NCI-H2196 (cell line): ENCODE measurements around the gene ATRIP.
"Not testable (repeated sequence)": the region's sequence is repeated elsewhere in the genome, so short reads cannot be mapped to it uniquely, and the experiment has no call there.

Experiments
- DNase-seq: peaks from one replicate; lab custom pipeline; 2025; ENCODE audit not compliant: unreplicated experiment; lab: John Stamatoyannopoulos, UW

Gene ATRIP

GRCh38 chr3:48435774-48436476 is 10.6 kb upstream of the ATRIP start:
- DNase-seq: peak; percentile 54

DNA sequence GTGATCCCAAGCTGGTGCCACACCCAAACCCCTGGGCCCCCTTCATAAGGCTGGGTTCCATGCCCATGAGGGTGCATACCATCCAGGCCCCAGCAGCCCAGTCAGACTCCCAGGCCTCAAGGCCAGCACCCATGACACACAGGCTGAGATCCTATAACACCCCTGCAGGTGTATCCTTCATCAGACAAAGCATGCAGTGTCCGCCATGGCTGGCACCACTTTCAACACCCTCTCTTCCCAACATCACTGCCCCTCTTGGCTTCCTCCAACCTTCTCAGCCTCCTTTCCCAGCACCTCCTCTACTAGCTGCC is 10.1 kb upstream of the ATRIP start:
- no peak for DNase-seq

GRCh38 chr3:48436855-48437254 is 9.7 kb upstream of the ATRIP start:
- no peak for DNase-seq

DNA sequence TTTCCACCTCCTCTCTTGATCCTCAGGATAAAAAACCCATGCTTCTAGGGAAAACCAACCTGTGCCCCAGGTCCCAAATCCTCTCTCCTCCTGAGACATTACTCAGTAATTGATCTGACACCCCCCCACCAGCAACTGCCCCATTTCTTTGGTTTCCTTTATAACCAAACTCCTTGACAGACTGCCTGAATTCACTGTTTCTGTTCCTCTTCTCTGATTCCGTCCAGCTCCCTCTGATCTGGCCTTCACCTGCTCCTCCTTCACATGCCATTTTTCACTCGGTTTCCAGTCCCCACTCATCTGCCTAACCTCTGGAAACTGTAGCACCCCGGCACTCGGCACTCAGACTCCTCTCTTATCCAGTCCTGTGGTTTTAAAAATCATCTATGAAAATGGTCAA is 8.7 kb upstream of the ATRIP start:
- DNase-seq: no peak

DNA sequence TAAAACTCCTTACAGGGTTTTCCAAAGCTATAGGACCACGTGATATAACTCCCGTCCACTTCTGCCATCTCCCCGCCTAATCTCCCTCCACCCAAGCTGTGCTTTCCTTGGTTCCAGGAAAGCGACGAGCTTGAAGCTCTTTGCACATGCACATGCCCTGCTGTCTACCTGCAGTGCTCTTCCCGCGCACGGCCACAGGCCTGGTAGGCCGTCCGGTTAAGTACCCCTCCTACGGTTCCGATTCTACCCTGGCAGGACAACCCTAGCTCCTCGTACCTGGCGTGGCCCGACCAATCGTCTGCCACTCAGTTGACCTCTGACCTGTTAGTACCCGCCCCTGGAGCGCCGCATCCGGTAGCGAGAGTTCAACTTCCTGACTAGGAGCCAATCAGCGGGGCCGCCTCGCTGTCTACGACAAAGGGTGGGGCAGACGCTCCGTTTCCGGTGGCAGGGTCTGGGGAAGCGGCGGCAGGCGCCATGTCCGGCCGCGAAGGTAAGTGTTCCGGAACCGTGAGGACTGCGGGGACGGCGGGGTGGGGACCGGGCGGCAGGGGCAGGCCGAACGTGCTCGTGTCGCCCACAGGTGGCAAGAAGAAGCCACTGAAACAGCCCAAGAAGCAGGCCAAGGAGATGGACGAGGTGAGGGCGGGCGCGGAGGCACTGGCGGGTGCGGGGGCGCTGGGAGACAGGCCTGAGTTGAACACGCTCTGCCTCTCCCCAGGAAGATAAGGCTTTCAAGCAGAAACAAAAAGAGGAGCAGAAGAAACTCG is 6.5 kb upstream of the ATRIP start, which contains the start of the genes CCDC51 and TMA7:
Gene CCDC51 (minus strand): TSS at position 300 of the 770 bp plus-strand sequence. CDS start 4,991 bp downstream, outside the sequence.
Gene TMA7 (plus strand): TSS at position 438 of the 770 bp plus-strand sequence. CDS start 40 bp downstream, at position 478.
- DNase-seq: peak; percentile 91

DNA sequence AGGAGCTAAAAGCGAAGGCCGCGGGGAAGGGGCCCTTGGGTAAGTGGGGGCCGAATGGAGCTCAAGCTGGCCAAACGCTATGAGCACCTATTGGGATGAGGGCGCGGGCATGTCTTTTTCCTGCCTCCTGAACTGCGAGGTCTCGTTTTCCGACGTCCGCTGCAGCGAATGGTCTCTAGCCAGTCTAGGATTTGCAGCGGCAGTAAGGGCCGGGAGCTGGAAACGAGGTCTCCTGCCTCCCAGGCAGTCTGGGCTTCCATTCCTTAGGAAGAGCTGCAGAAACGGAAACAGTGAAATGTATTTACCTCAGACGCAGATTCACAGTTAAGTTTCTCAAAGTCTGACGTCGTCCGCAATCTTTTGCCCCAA is 6.0 kb upstream of the ATRIP start:
- DNase-seq: no peak

- no peak for DNase-seq
Observed at GRCh38 chr3:48441940-48442339, 4.6 kb upstream of the ATRIP start.

- DNase-seq: no peak
Observed at GRCh38 chr3:48445277-48445882, 1.2 kb upstream of the ATRIP start.

GRCh38 chr3:48446043-48446424 is 503 bp upstream of the ATRIP start:
- DNase-seq: no peak

DNA sequence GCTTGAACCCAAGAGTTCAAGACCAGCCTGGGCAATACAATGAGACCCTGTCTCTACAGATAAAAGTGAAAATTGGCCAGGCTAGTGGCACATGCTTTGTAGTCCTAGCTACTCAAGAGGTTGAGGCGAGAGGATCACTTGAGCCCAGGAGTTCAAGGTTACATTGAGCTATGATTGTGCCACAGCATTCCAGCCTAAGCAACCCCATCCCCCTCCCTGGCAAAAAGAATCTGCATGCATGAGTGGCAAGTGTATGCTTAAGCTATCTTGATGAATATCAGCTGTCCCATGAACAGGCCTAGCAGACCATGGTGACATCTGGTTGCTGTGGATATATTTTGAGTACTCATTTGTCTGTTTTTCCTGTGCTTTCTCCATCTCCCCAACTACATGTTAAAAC is 4.7 kb downstream of the ATRIP start:
- DNase-seq: no peak

GRCh38 chr3:48456456-48456855 is 9.9 kb downstream of the ATRIP start:
- no peak for DNase-seq

DNA sequence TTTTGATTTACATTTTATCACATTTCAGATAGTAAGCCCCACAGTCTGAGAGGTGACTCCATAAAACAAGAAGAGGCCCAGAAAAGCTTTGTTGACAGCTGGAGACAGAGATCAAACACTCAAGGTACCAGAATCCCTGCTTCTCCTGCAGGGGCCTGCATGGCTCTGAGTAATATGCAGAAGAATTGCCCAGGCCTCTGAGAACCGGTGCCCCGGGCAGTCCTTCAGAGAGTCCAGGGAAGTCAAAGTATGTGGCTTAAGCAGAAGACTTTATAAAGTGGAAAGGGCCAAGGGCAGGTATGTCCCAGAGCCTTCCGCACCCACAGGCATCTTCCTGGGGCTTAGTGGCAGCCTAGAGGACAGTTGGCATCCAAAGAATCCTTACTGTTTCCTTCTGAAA is 12.8 kb downstream of the ATRIP start:
- no peak for DNase-seq

GRCh38 chr3:48459773-48460516 is 13.4 kb downstream of the ATRIP start:
- DNase-seq: no peak

DNA sequence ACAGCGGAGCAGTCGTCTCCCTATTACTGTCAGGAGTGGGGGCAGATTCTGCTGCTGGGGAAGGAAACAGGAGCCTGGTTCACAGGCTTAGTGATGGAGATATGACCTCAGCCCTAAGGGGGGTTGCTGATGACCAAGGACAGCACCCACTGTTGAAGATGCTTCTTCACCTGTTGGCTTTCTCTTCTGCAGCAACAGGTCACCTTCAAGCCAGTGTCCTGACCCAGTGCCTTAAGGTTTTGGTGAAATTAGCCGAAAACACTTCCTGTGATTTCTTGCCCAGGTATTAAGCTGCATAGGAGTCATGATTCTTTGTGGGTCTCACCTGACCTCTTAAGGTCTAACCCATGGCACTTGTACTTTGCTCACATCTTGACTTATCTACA is 14.0 kb downstream of the ATRIP start:
- DNase-seq: no peak

DNA sequence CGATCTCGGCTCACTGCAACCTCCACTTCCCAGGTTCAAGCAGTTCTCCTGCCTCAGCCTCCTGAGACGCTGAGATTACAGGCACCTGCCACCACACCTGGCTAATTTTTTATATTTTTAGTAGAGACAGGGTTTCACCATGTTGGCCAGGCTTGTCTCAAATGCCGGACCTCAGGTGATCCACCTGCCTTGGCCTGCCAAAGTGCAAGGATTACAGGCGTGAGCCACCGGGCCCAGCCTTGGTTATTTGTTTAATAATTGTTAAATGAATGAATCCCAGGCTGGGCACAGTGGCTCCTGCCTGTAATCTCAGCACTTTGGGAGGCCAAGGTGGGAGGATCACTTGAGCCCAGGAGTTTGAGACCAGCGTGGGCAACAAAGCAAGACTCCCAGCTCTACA is 15.2 kb downstream of the ATRIP start:
- DNase-seq: not testable (repeated sequence)

DNA sequence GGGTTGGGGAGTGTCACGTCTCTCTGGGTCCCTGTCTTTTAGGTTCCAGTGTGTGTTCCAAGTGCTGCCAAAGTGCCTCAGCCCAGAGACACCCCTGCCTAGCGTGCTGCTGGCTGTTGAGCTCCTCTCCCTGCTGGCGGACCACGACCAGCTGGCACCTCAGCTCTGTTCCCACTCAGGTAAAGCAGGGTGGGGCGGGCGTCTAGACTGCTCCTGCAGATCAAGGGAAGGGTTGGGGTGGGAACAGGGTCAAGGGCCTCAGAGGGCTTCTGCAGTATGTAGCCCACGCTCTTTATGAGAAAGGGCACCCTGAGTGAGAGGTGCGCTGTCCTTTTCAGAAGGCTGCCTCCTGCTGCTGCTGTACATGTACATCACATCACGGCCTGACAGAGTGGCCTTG is 17.2 kb downstream of the ATRIP start:
- DNase-seq: no peak

GRCh38 chr3:48464713-48465221 is 18.2 kb downstream of the ATRIP start:
- no peak for DNase-seq

- no peak for DNase-seq
Observed at GRCh38 chr3:48465237-48465530, 18.6 kb downstream of the ATRIP start.

- peak; percentile 91 for DNase-seq
Observed at GRCh38 chr3:48465531-48466378, 19.2 kb downstream of the ATRIP start.

- no peak for DNase-seq
Observed at GRCh38 chr3:48466386-48467109, 20.0 kb downstream of the ATRIP start.
